Peyer's patch (tissue), 4 donors: ENCODE data around the gene NPIPA2.
"Not testable (repeated sequence)": the region's sequence is repeated elsewhere in the genome, so short reads cannot be mapped to it uniquely, and the experiment has no call there.

Experiments
- POLR2A ChIP-seq, 2 donors: fragments of 450-650 bp; IDR thresholded peaks; one replicate each; pipeline ENCODE4 v1.5.1; 2017; ENCODE audit warnings: antibody characterized with exemption in 2 of 2, mild to moderate bottlenecking in 2 of 2, moderate library complexity in 2 of 2
- TF ChIP-seq, protein P1 (sequence below), 6 experiments: fragments of 450-650 bp in 4 of 6; fragments of 200-600 bp in 2 of 6; sonication (generic) in 1 of 6; IDR thresholded peaks; one replicate each; pipeline ENCODE4 v1.5.1; 2017 to 2019; ENCODE audit warnings: antibody characterized with exemption in 6 of 6, mild to moderate bottlenecking in 3 of 6, moderate library complexity in 1 of 6

DNA sequence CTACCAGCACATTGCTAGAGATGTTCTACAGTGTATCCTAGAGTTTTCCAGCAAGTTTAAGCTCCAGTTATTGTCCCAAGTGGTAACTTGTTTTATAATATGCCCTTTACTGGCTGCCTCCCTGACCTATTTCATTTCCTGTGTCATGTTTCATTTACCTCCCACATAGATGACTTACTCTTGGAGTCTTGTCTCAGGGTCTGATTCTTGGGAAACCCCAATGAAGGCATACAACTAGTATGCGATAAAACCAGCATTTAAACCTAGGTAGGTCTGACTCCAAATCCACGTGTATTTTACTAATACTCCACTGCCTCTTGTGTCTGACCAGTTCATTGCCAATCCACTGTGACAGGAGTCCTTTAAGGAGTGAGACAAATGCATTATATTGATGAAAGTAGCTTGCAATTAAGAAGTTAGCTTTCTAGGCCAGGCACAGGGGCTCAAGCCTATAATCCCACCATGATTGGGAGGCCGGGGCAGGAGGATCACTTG lies 64.9 kb downstream of the NPIPA2 start:
- TF ChIP-seq, protein P1, sequence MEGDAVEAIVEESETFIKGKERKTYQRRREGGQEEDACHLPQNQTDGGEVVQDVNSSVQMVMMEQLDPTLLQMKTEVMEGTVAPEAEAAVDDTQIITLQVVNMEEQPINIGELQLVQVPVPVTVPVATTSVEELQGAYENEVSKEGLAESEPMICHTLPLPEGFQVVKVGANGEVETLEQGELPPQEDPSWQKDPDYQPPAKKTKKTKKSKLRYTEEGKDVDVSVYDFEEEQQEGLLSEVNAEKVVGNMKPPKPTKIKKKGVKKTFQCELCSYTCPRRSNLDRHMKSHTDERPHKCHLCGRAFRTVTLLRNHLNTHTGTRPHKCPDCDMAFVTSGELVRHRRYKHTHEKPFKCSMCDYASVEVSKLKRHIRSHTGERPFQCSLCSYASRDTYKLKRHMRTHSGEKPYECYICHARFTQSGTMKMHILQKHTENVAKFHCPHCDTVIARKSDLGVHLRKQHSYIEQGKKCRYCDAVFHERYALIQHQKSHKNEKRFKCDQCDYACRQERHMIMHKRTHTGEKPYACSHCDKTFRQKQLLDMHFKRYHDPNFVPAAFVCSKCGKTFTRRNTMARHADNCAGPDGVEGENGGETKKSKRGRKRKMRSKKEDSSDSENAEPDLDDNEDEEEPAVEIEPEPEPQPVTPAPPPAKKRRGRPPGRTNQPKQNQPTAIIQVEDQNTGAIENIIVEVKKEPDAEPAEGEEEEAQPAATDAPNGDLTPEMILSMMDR (IDR thresholded peaks at IDR 0.05): not testable (repeated sequence)
- not testable (repeated sequence) for TF ChIP-seq POLR2A (IDR thresholded peaks at IDR 0.05)
